ENCODE data around the gene PAPOLA. TPM values are rescaled to one million over a fixed set of nuclear protein-coding genes. Genes with fewer than 3 reads are reported as not detected.
A peak's percentile ranks its signal among the peaks of the same experiment; 100 is the strongest.

The PAPOLA gene
- total and polyA plus RNA-seq, 8 donors, result 140 to 264 (median 232) TPM

GRCh38 chr14:96574633-96575632, 72.8 kb downstream of the PAPOLA start:
- Histone ChIP-seq H3K4me1 (peaks cover 0 to 4% of the 10 kb centered on the region in 2 donors), H3K9me3 (no peaks in the 10 kb centered on the region), H3K36me3 (peaks cover 0 to 18% of the 10 kb centered on the region in 2 donors), H3K27ac (no peak overlapping the region), H3K4me3 (no peak overlapping the region), H3K27me3 (no peaks in the 10 kb centered on the region)
- TF ChIP-seq CTCF (IDR thresholded peaks at IDR 0.05), result no peak
- ATAC-seq (peak; percentile 41), DNase-seq (no peak)
- intact Hi-C loops (cut with DNase I), result loop anchor here in 1 of 2 donors (10.0 kb wide), 1 partner anchor 170 kb away; no protein-coding TSS in a partner anchor

GRCh38 chr14:96576359-96576758, 74.2 kb downstream of the PAPOLA start:
- TF ChIP-seq CTCF (IDR thresholded peaks at IDR 0.05), result no peak
- peaks cover 0 to 18% of the 10 kb centered on the region in 2 donors for H3K36me3 ChIP-seq
- intact Hi-C loops (cut with DNase I), result loop anchor here in 1 of 2 donors (10.0 kb wide), 1 partner anchor 168 kb away; no protein-coding TSS in a partner anchor
- H3K27me3 ChIP-seq, result no peaks in the 10 kb centered on the region
- ATAC-seq (no peak), DNase-seq (no peak)
- no peak overlapping the region for H3K27ac ChIP-seq
- no peak overlapping the region for H3K4me3 ChIP-seq
- peaks cover 0 to 4% of the 10 kb centered on the region in 2 donors for H3K4me1 ChIP-seq
- H3K9me3 ChIP-seq, result no peaks in the 10 kb centered on the region

- no peaks in the 10 kb centered on the region for H3K9me3 ChIP-seq
- no peak for TF ChIP-seq CTCF (IDR thresholded peaks at IDR 0.05)
- intact Hi-C loops (cut with DNase I), result loop anchor here in 1 of 2 donors (10.0 kb wide), 1 partner anchor 168 kb away; no protein-coding TSS in a partner anchor
- ATAC-seq (no peak), DNase-seq (no peak)
- H3K27me3 ChIP-seq, result no peaks in the 10 kb centered on the region
- H3K36me3 ChIP-seq, result peaks cover 0 to 18% of the 10 kb centered on the region in 2 donors
- peaks cover 0 to 4% of the 10 kb centered on the region in 2 donors for H3K4me1 ChIP-seq
- H3K27ac ChIP-seq, result no peak overlapping the region
- H3K4me3 ChIP-seq, result no peak overlapping the region
These were observed 74.8 kb downstream of the PAPOLA start for GRCh38 chr14:96576937-96577336.

- Histone ChIP-seq H3K4me3 (no peak overlapping the region), H3K9me3 (no peaks in the 10 kb centered on the region), H3K27ac (no peak overlapping the region), H3K27me3 (peaks cover 0 to 9% of the 10 kb centered on the region in 2 donors), H3K4me1 (peaks cover 0 to 4% of the 10 kb centered on the region in 2 donors), H3K36me3 (peaks cover 0 to 3% of the 10 kb centered on the region in 2 donors)
- DNase-seq, result no peak
- ATAC-seq, result peak; percentile 78
- no peak for TF ChIP-seq CTCF (IDR thresholded peaks at IDR 0.05)
- intact Hi-C loops (cut with DNase I), result loop anchor here in 1 of 2 donors (10.0 kb wide), 1 partner anchor 166 kb away; no protein-coding TSS in a partner anchor
These were observed 76.4 kb downstream of the PAPOLA start for GRCh38 chr14:96578619-96579018.

- DNase-seq (no peak), ATAC-seq (no peak)
- no peak for TF ChIP-seq CTCF (IDR thresholded peaks at IDR 0.05)
- Histone ChIP-seq H3K4me3 (no peak overlapping the region), H3K4me1 (peaks cover 0 to 4% of the 10 kb centered on the region in 2 donors), H3K9me3 (no peaks in the 10 kb centered on the region), H3K36me3 (no peaks in the 10 kb centered on the region), H3K27ac (no peak overlapping the region), H3K27me3 (peaks cover 0 to 16% of the 10 kb centered on the region in 2 donors)
- intact Hi-C loops (cut with DNase I), result loop anchor here in 1 of 2 donors (10.0 kb wide), 1 partner anchor 165 kb away; no protein-coding TSS in a partner anchor
These were observed 77.2 kb downstream of the PAPOLA start for GRCh38 chr14:96579358-96579757.
